H9 (cell line): ENCODE results near the gene CELA3A. TPM values are rescaled to one million over a fixed set of nuclear protein-coding genes. Genes with fewer than 3 reads are reported as not detected.

Source experiments
- DNase-seq: peaks from one replicate; pipeline ENCODE4 v3.0.0-alpha.2; 2017
- H2AFZ ChIP-seq: one replicate; pipeline ENCODE4 v1.6.1; 2013; ENCODE audit warnings: mild to moderate bottlenecking, low read length, control low read depth, moderate library complexity
- H2AK5ac ChIP-seq: 2 replicates; pipeline ENCODE4 v1.6.1; 2013; ENCODE audit warnings: low read length, control low read depth, mixed read lengths; ENCODE audit not compliant: insufficient read length
- H2BK120ac ChIP-seq: one replicate; pipeline ENCODE4 v1.6.1; 2013; ENCODE audit warnings: low read depth, mild to moderate bottlenecking, low read length, control low read depth, inconsistent platforms; ENCODE audit not compliant: poor library complexity, severe bottlenecking
- H2BK12ac ChIP-seq: 2 replicates; pipeline ENCODE4 v1.6.1; 2013; ENCODE audit warnings: low read length, control low read depth, mixed read lengths, low read depth; ENCODE audit not compliant: insufficient read length
- H2BK15ac ChIP-seq: 2 replicates; pipeline ENCODE4 v1.6.1; 2013; ENCODE audit warnings: low read depth, low read length, control low read depth
- H2BK20ac ChIP-seq: one replicate; pipeline ENCODE4 v1.6.1; 2013; ENCODE audit warnings: low read depth, mild to moderate bottlenecking, low read length, control low read depth, inconsistent platforms; ENCODE audit not compliant: poor library complexity, severe bottlenecking
- H2BK5ac ChIP-seq: 2 replicates; pipeline ENCODE4 v1.6.1; 2013; ENCODE audit warnings: low read length, control low read depth, mixed read lengths; ENCODE audit not compliant: insufficient read length
- H3K14ac ChIP-seq: 2 replicates; pipeline ENCODE4 v1.6.1; 2013; ENCODE audit warnings: low read length, control low read depth; ENCODE audit not compliant: insufficient read depth
- H3K18ac ChIP-seq: 2 replicates; pipeline ENCODE4 v1.6.1; 2013; ENCODE audit warnings: low read depth, mild to moderate bottlenecking, mixed read lengths, low read length, control low read depth; ENCODE audit not compliant: insufficient read length
- H3K23ac ChIP-seq: 2 replicates; pipeline ENCODE4 v1.6.1; 2013; ENCODE audit warnings: low read length, control low read depth, mixed read lengths, low read depth; ENCODE audit not compliant: insufficient read length
- H3K23me2 ChIP-seq: 2 replicates; pipeline ENCODE4 v1.6.1; 2013; ENCODE audit warnings: low read depth, mild to moderate bottlenecking, mixed read lengths, low read length, control low read depth; ENCODE audit not compliant: insufficient read length, poor library complexity, severe bottlenecking
- H3K27ac ChIP-seq: 2 replicates; pipeline ENCODE4 v1.5.1; 2013; ENCODE audit warnings: low read length, control low read depth, mixed read lengths, low read depth; ENCODE audit not compliant: insufficient read length
- H3K27me3 ChIP-seq: 2 replicates; pipeline ENCODE4 v1.6.1; 2013; ENCODE audit warnings: low read length, control low read depth, inconsistent platforms; ENCODE audit not compliant: insufficient read depth
- H3K4ac ChIP-seq: 2 replicates; pipeline ENCODE4 v1.6.1; 2013; ENCODE audit warnings: low read depth, mild to moderate bottlenecking, control low read depth, inconsistent platforms, low read length, moderate library complexity
- H3K4me1 ChIP-seq: 2 replicates; pipeline ENCODE4 v1.6.1; 2013; ENCODE audit warnings: low read length, control low read depth, inconsistent platforms; ENCODE audit not compliant: insufficient read depth
- H3K4me2 ChIP-seq: 2 replicates; pipeline ENCODE4 v1.6.1; 2013; ENCODE audit warnings: low read length, control low read depth, mixed read lengths; ENCODE audit not compliant: insufficient read length, insufficient read depth
- H3K56ac ChIP-seq: 2 replicates; pipeline ENCODE4 v1.6.1; 2013; ENCODE audit warnings: low read depth, mild to moderate bottlenecking, mixed read lengths, low read length, control low read depth; ENCODE audit not compliant: insufficient read length
- H3K79me1 ChIP-seq: 2 replicates; pipeline ENCODE4 v1.6.1; 2013; ENCODE audit warnings: low read depth, mild to moderate bottlenecking, moderate library complexity, low read length, control low read depth, inconsistent platforms; ENCODE audit not compliant: insufficient read depth, poor library complexity, severe bottlenecking
- H3K79me2 ChIP-seq: 2 replicates; pipeline ENCODE4 v1.6.1; 2013; ENCODE audit warnings: low read length, control low read depth, inconsistent platforms; ENCODE audit not compliant: insufficient read depth
- H3K9ac ChIP-seq: 2 replicates; pipeline ENCODE4 v1.6.1; 2013; ENCODE audit warnings: low read length, control low read depth, mixed read lengths; ENCODE audit not compliant: insufficient read length; ENCODE audit errors: extremely low read depth
- H3K9me3 ChIP-seq: one replicate; pipeline ENCODE4 v1.6.1; 2013; ENCODE audit warnings: low read depth, low read length, inconsistent platforms; ENCODE audit not compliant: control insufficient read depth
- H3T11ph ChIP-seq: one replicate; pipeline ENCODE4 v1.6.1; 2013; ENCODE audit warnings: mild to moderate bottlenecking, low read length, control low read depth, inconsistent platforms
- H4K20me1 ChIP-seq: one replicate; pipeline ENCODE4 v1.6.1; 2013; ENCODE audit not compliant: control insufficient read depth, insufficient read length, insufficient read depth
- H4K5ac ChIP-seq: 2 replicates; pipeline ENCODE4 v1.6.1; 2013; ENCODE audit warnings: low read depth, mild to moderate bottlenecking, mixed read lengths, low read length, control low read depth; ENCODE audit not compliant: insufficient read length
- H4K8ac ChIP-seq: replicated peaks from 2 replicates; pipeline ENCODE4 v1.6.1; 2013; ENCODE audit warnings: low read length, control low read depth, mixed read lengths, low read depth; ENCODE audit not compliant: insufficient read length
- H4K91ac ChIP-seq: 2 replicates; pipeline ENCODE4 v1.6.1; 2013; ENCODE audit warnings: low read depth, mild to moderate bottlenecking, moderate library complexity, mixed read lengths, low read length, control low read depth; ENCODE audit not compliant: insufficient read length
- H3K27ac Mint-ChIP-seq, 3 experiments: 2 replicates in 2 of 3; 3 replicates in 1 of 3; pipeline ENCODE4 v1.8.0; 2020 to 2021; ENCODE audit warnings: mixed read lengths in 3 of 3, mild to moderate bottlenecking in 1 of 3, moderate library complexity in 1 of 3
- H3K27me3 Mint-ChIP-seq: 2 replicates; pipeline ENCODE4 v1.8.0; 2021; ENCODE audit warnings: low read depth, mild to moderate bottlenecking, moderate library complexity, mixed read lengths
- H3K36me3 Mint-ChIP-seq, 3 experiments: 2 replicates in 2 of 3; 3 replicates in 1 of 3; pipeline ENCODE4 v1.8.0; 2020 to 2021; ENCODE audit warnings: low read depth in 3 of 3, mixed read lengths in 3 of 3; ENCODE audit not compliant: insufficient read depth in 1 of 3
- H3K4me1 Mint-ChIP-seq, 2 experiments: 2 replicates each; pipeline ENCODE4 v1.8.0; 2020; ENCODE audit warnings: mixed read lengths in 2 of 2
- H3K4me3 Mint-ChIP-seq, 2 experiments: 2 replicates in 1 of 2; 3 replicates in 1 of 2; pipeline ENCODE4 v1.8.0; 2020 to 2021; ENCODE audit warnings: mild to moderate bottlenecking in 2 of 2, mixed read lengths in 2 of 2, moderate library complexity in 1 of 2
- H3K9me3 Mint-ChIP-seq, 2 experiments: 2 replicates in 1 of 2; 3 replicates in 1 of 2; pipeline ENCODE4 v1.8.0; 2020; ENCODE audit warnings: mild to moderate bottlenecking in 2 of 2, mixed read lengths in 2 of 2, moderate library complexity in 1 of 2
- CTCF ChIP-seq: fragments of 200-600 bp; sonication (generic); conservative IDR thresholded peaks from 3 replicates; pipeline ENCODE4 v1.8.0; 2021; ENCODE audit warnings: antibody characterized with exemption, mild to moderate bottlenecking
- WGBS: extraction: QIAGEN DNeasy Blood & Tissue Kit; methylation state at CpG from one replicate; pipeline ENCODE4 v1.1.7; 2013; ENCODE audit warnings: missing lambda C conversion rate, low lambda C conversion rate, mixed read lengths; ENCODE audit not compliant: insufficient read length; ENCODE audit errors: extremely low coverage; 5-methylcytosine and 5-hydroxymethylcytosine counted together
- total RNA-seq: library from RNA; stranded (reverse); gene quantifications from 2 replicates; pipeline ENCODE4 v1.2.1, GENCODE V29; 2021

Gene CELA3A
- total RNA-seq, 1 experiment from 2014 or later: not detected

DNA sequence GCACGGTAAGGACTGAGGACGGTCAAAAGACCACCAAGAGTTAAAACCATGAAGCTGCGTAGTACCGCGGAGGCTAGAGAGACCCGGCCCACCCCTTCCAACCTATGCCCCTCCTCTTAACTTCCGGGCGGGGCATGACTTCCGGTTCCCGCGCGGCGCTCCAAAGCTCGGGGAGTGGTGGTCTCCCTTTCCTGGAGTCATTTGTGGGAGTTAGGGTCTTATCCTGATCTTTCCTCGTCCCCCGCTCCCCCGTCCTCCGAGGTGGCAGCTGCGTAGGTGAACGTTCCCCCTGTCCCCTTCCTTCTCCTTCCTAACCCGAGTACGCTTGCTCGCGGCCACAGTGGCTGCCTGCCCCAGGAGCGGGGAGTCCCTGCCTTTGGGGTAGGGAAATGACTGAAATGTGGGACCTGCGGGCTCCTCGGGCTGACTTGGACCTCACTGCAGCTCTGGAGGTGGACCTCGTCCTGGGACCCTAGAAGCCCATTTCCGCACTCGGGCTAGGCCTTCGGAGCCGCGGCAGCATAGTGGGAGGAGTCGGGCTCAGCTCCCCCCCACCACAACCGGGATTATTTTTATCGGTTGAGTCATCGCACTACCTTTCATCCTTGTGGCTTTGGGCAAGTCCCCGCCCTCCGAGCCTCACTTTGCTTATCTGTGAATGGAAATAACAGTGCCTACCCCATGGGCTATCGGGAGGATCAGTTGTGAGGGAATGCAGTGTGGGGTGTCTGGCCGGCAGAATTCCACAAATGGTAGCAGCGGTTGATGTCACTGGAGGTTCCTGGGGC lies 24.1 kb downstream of the CELA3A start:
- Histone ChIP-seq H2BK120ac (peak overlapping the region; percentile 8), H3T11ph (no peak overlapping the region), H2BK20ac (no peak overlapping the region), H2BK15ac (no peak overlapping the region; the same call in 1 of the 2 replicates), H3K9ac (peak overlapping the region; percentile 96), H2BK12ac (no peak overlapping the region), H3K27me3 (no peaks in the 10 kb centered on the region), H4K91ac (no peak overlapping the region), H3K79me2 (no peaks in the 10 kb centered on the region), H3K9me3 (no peaks in the 10 kb centered on the region), H4K20me1 (no peaks in the 10 kb centered on the region), H3K14ac (peak overlapping the region; percentile 92; the same call in 1 of the 2 replicates), H3K27ac (peak overlapping the region; percentile 53), H3K4me1 (peaks cover 3% of the 10 kb centered on the region; the same call in 1 of the 2 replicates), H2AFZ (no peak overlapping the region), H3K23me2 (peaks cover 5% of the 10 kb centered on the region), H4K5ac (peak overlapping the region; percentile 39), H2AK5ac (no peak overlapping the region), H3K4me2 (peak overlapping the region; percentile 75), H3K56ac (no peak overlapping the region), H3K4ac (no peak overlapping the region; the same call in 1 of the 2 replicates), H4K8ac (no peak overlapping the region), H3K23ac (no peak overlapping the region), H3K79me1 (no peaks in the 10 kb centered on the region), H2BK5ac (no peak overlapping the region), H3K18ac (peak overlapping the region; percentile 87)
- WGBS: no CpG with 5 or more reads among the region's 42 CpGs
- H3K27ac Mint-ChIP-seq: peak overlapping the region; percentile 88 to 97 (median 95)
- H3K9me3 Mint-ChIP-seq: peaks cover 0 to 5% of the 10 kb centered on the region in 2 experiments; a peak in 2 of 5 replicates
- TF ChIP-seq CTCF: no peak
- peaks cover 20 to 34% of the 10 kb centered on the region in 2 experiments for H3K4me1 Mint-ChIP-seq
- peaks cover 0 to 15% (median 7%) of the 10 kb centered on the region in 3 experiments; a peak in 5 of 7 replicates for H3K36me3 Mint-ChIP-seq
- H3K27me3 Mint-ChIP-seq: no peaks in the 10 kb centered on the region
- H3K4me3 Mint-ChIP-seq: peak overlapping the region; percentile 83 to 87
- DNase-seq: peak; percentile 90
